ENCODE measurements around the gene AGMAT. TPM values are rescaled to one million over a fixed set of nuclear protein-coding genes. Genes with fewer than 3 reads are reported as not detected.

The AGMAT gene
- total RNA-seq, 4 donors from 2014 or later = 15.7 to 45.4 (median 39.6) TPM

GRCh38 chr1:15618077-15618654 lies 33.3 kb upstream of the AGMAT start:
- H3K27ac ChIP-seq = peak overlapping the region; percentile 90 to 98 (median 97)
- no peak for DNase-seq
- no peaks in the 10 kb centered on the region for H3K9me3 ChIP-seq
- H3K36me3 ChIP-seq = no peaks in the 10 kb centered on the region
- TF ChIP-seq CTCF (IDR thresholded peaks at IDR 0.05) (no peak), POLR2A (IDR thresholded peaks at IDR 0.05) (no peak)
- peaks cover 0 to 45% (median 11%) of the 10 kb centered on the region in 4 donors for H3K4me1 ChIP-seq
- no peaks in the 10 kb centered on the region for H3K27me3 ChIP-seq
- peak overlapping the region; percentile 86 to 93 (median 92) for H3K4me3 ChIP-seq

- peak; percentile 93 to 98 (median 97) for DNase-seq
- H3K4me3 ChIP-seq = peak within 1 kb of the TSS; percentile 86 to 93 (median 92)
- peak within 1 kb of the TSS; percentile 90 to 98 (median 97) for H3K27ac ChIP-seq
- TF ChIP-seq POLR2A (IDR thresholded peaks at IDR 0.05) = peak; percentile 75 to 95
- no peak for TF ChIP-seq CTCF (IDR thresholded peaks at IDR 0.05)
- H3K4me1 ChIP-seq = peaks cover 0 to 42% (median 9%) of the 10 kb centered on the region in 4 donors
- H3K27me3 ChIP-seq = no peaks in the 10 kb centered on the region
- H3K9me3 ChIP-seq = no peaks in the 10 kb centered on the region
- no peaks in the 10 kb centered on the region for H3K36me3 ChIP-seq
These were observed 32.6 kb upstream of the AGMAT start, which contains the start of gene DDI2 for GRCh38 chr1:15617173-15618076. Gene DDI2, plus strand, starts transcription at chr1:15617458. Its CDS starts 213 bp downstream, at chr1:15617671.

GRCh38 chr1:15616373-15617172 lies 31.7 kb upstream of the AGMAT start:
- TF ChIP-seq CTCF (IDR thresholded peaks at IDR 0.05) (no peak), POLR2A (IDR thresholded peaks at IDR 0.05) (no peak)
- peaks cover 0 to 39% (median 9%) of the 10 kb centered on the region in 4 donors for H3K4me1 ChIP-seq
- peak overlapping the region; percentile 90 to 98 (median 97) for H3K27ac ChIP-seq
- peak in 1 of 3 donors; percentile 49 for DNase-seq
- H3K4me3 ChIP-seq = peak overlapping the region; percentile 86 to 93 (median 92)
- H3K27me3 ChIP-seq = no peaks in the 10 kb centered on the region
- H3K36me3 ChIP-seq = no peaks in the 10 kb centered on the region
- H3K9me3 ChIP-seq = no peaks in the 10 kb centered on the region

- TF ChIP-seq CTCF (IDR thresholded peaks at IDR 0.05) (no peak), POLR2A (IDR thresholded peaks at IDR 0.05) (no peak)
- H3K27me3 ChIP-seq = no peaks in the 10 kb centered on the region
- no peak overlapping the region for H3K27ac ChIP-seq
- DNase-seq = no peak
- no peak overlapping the region for H3K4me3 ChIP-seq
- no peaks in the 10 kb centered on the region for H3K9me3 ChIP-seq
- no peaks in the 10 kb centered on the region for H3K36me3 ChIP-seq
- H3K4me1 ChIP-seq = no peaks in the 10 kb centered on the region
These were observed 25.3 kb upstream of the AGMAT start for GRCh38 chr1:15610167-15610566.

- no peaks in the 10 kb centered on the region for H3K27me3 ChIP-seq
- H3K4me1 ChIP-seq = no peaks in the 10 kb centered on the region
- no peak overlapping the region for H3K27ac ChIP-seq
- DNase-seq = no peak
- no peaks in the 10 kb centered on the region for H3K36me3 ChIP-seq
- TF ChIP-seq CTCF (IDR thresholded peaks at IDR 0.05) (no peak), POLR2A (IDR thresholded peaks at IDR 0.05) (no peak)
- no peak overlapping the region for H3K4me3 ChIP-seq
- H3K9me3 ChIP-seq = no peaks in the 10 kb centered on the region
These were observed 24.8 kb upstream of the AGMAT start for GRCh38 chr1:15609631-15610030.
